GM12874 (cell line): Measurements from ENCODE around the gene STK11IP.

ENCODE experiments used
- CTCF ChIP-seq: IDR thresholded peaks from 2 replicates; pipeline ENCODE4 v1.5.1; 2011; ENCODE audit warnings: low read depth, mild to moderate bottlenecking, control low read depth, low read length, moderate library complexity; ENCODE audit not compliant: insufficient read depth

Gene STK11IP

GRCh38 chr2:219567131-219567530 lies 30.5 kb upstream of the STK11IP start:
- TF ChIP-seq CTCF, result no peak

- no peak for TF ChIP-seq CTCF
Observed at GRCh38 chr2:219567791-219568361, 29.8 kb upstream of the STK11IP start.

- TF ChIP-seq CTCF, result no peak
Observed at GRCh38 chr2:219569041-219569440, 28.6 kb upstream of the STK11IP start.

- TF ChIP-seq CTCF, result no peak
Observed at GRCh38 chr2:219569635-219570034, 28.0 kb upstream of the STK11IP start.

GRCh38 chr2:219570194-219570923 lies 27.3 kb upstream of the STK11IP start:
- no peak for TF ChIP-seq CTCF

GRCh38 chr2:219570924-219571310 lies 26.7 kb upstream of the STK11IP start:
- no peak for TF ChIP-seq CTCF

GRCh38 chr2:219571311-219572236 lies 26.1 kb upstream of the STK11IP start, which contains the start of gene OBSL1:
OBSL1 (minus strand) TSS chr2:219571539; CDS start chr2:219571232, 307 bp downstream.
- TF ChIP-seq CTCF, result no peak
